ENCODE measurements around the gene FAM184B. TPM values are rescaled to one million over a fixed set of nuclear protein-coding genes. Genes with fewer than 3 reads are reported as not detected.

The FAM184B gene
- polyA plus RNA-seq, 1 donor from 2014 or later = 0.10 TPM

GRCh38 chr4:17704020-17704650 is 77.3 kb downstream of the FAM184B start:
- Histone ChIP-seq H3K9ac (ENCODE audit: low read length) (no peak overlapping the region), H3F3A (ENCODE audit: insufficient read depth, low read length, poor library complexity, severe bottlenecking) (no peaks in the 10 kb centered on the region), H3K36me3 (ENCODE audit: insufficient read depth, low read length) (no peaks in the 10 kb centered on the region), H3K27me3 (ENCODE audit: insufficient read depth, low read depth, low read length) (no peaks in the 10 kb centered on the region), H3K79me2 (replicated peaks; ENCODE audit: insufficient read depth, low read length) (no peaks in the 10 kb centered on the region), H3K4me3 (ENCODE audit: low read length) (no peak overlapping the region), H3K4me2 (ENCODE audit: low read length) (no peak overlapping the region), H3K27ac (ENCODE audit: low read length) (no peak overlapping the region), H4K20me1 (ENCODE audit: insufficient read depth) (no peaks in the 10 kb centered on the region), H2AFZ (ENCODE audit: low read depth, low read length) (no peak overlapping the region), H3K9me3 (ENCODE audit: low read length) (no peaks in the 10 kb centered on the region), H3K9me2 (ENCODE audit: insufficient read depth, low read length) (no peaks in the 10 kb centered on the region)
- TF ChIP-seq MXI1 (conservative IDR thresholded peaks at IDR 0.05; ENCODE audit: poor library complexity, severe bottlenecking) (no peak), EP300 (conservative IDR thresholded peaks at IDR 0.05; ENCODE audit: poor library complexity, severe bottlenecking) (no peak), TAF1 (IDR thresholded peaks at IDR 0.05; ENCODE audit: low read depth) (no peak), RAD21 (conservative IDR thresholded peaks at IDR 0.05) (no peak), CTCF (IDR thresholded peaks at IDR 0.05; ENCODE audit: poor library complexity, severe bottlenecking) (no peak)

GRCh38 chr4:17702641-17703040 is 78.8 kb downstream of the FAM184B start:
- Histone ChIP-seq H3F3A (ENCODE audit: insufficient read depth, low read length, poor library complexity, severe bottlenecking) (no peaks in the 10 kb centered on the region), H3K4me2 (ENCODE audit: low read length) (no peak overlapping the region), H3K4me3 (ENCODE audit: low read length) (no peak overlapping the region), H3K9me3 (ENCODE audit: low read length) (no peaks in the 10 kb centered on the region), H3K27ac (ENCODE audit: low read length) (no peak overlapping the region), H3K9ac (ENCODE audit: low read length) (no peak overlapping the region), H3K27me3 (ENCODE audit: insufficient read depth, low read depth, low read length) (no peaks in the 10 kb centered on the region), H3K36me3 (ENCODE audit: insufficient read depth, low read length) (no peaks in the 10 kb centered on the region), H3K79me2 (replicated peaks; ENCODE audit: insufficient read depth, low read length) (no peaks in the 10 kb centered on the region), H3K9me2 (ENCODE audit: insufficient read depth, low read length) (no peaks in the 10 kb centered on the region), H2AFZ (ENCODE audit: low read depth, low read length) (no peak overlapping the region), H4K20me1 (ENCODE audit: insufficient read depth) (no peaks in the 10 kb centered on the region)
- TF ChIP-seq POLR2AphosphoS5 (IDR thresholded peaks at IDR 0.05) = no peak
- TF ChIP-seq MXI1 (conservative IDR thresholded peaks at IDR 0.05; ENCODE audit: poor library complexity, severe bottlenecking) = no peak
- no peak for TF ChIP-seq RAD21 (conservative IDR thresholded peaks at IDR 0.05)
- TF ChIP-seq EZH2 (IDR thresholded peaks at IDR 0.05; ENCODE audit: borderline replicate concordance, insufficient read depth, low read length, poor library complexity, severe bottlenecking) = no peak
- TF ChIP-seq SMC3 (conservative IDR thresholded peaks at IDR 0.05; ENCODE audit: poor library complexity) = no peak
- no peak for TF ChIP-seq EP300 (conservative IDR thresholded peaks at IDR 0.05; ENCODE audit: poor library complexity, severe bottlenecking)
- no peak for TF ChIP-seq CTCF (IDR thresholded peaks at IDR 0.05; ENCODE audit: poor library complexity, severe bottlenecking)
- no peak for TF ChIP-seq REST (IDR thresholded peaks at IDR 0.05; ENCODE audit: borderline replicate concordance)
- no peak for TF ChIP-seq TAF1 (IDR thresholded peaks at IDR 0.05; ENCODE audit: low read depth)

Measured in neural cell (in vitro differentiated cells).